ENCODE results near the gene RPS6KA4.
A peak's percentile ranks its signal among the peaks of the same experiment; 100 is the strongest.
"Not testable (repeated sequence)": the region's sequence is repeated elsewhere in the genome, so short reads cannot be mapped to it uniquely, and the experiment has no call there.

The RPS6KA4 gene

GRCh38 chr11:64318766-64319761, 39.9 kb upstream of the RPS6KA4 start:
- H3K27ac ChIP-seq (ENCODE audit: low read length), result peak overlapping the region; percentile 12
- peak overlapping the region; percentile 98 for H3K4me3 ChIP-seq (ENCODE audit: low read length)
- no peaks in the 10 kb centered on the region for H3K27me3 ChIP-seq (ENCODE audit: control insufficient read depth, insufficient read depth, low read length)
- peaks cover 24% of the 10 kb centered on the region for H3K36me3 ChIP-seq (ENCODE audit: control insufficient read depth, low read depth, low read length)
- peak overlapping the region; percentile 92 for H3K9ac ChIP-seq (ENCODE audit: low read length)
- H3K4me1 ChIP-seq (ENCODE audit: control insufficient read depth, low read depth, low read length), result peaks cover 6% of the 10 kb centered on the region
- H3K9me3 ChIP-seq (ENCODE audit: control insufficient read depth, low read depth, low read length), result no peaks in the 10 kb centered on the region

DNA sequence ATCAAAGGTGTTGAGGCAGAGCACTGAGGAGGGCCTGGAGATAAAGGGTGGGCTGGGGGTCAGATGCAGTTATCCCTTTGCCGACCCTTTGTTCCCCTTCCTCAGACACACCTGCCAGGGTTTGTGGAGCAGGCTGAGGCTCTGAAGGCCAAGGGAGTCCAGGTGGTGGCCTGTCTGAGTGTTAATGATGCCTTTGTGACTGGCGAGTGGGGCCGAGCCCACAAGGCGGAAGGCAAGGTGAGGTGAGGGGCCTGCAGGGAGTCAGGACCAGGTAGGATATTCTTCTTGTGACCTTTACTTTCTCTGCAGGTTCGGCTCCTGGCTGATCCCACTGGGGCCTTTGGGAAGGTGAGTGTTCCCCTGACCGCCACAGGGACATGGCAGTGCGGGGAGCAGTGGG, 38.4 kb upstream of the RPS6KA4 start:
- H3K4me3 ChIP-seq (ENCODE audit: low read length), result no peak overlapping the region
- no peak overlapping the region for H3K27ac ChIP-seq (ENCODE audit: low read length)
- H3K36me3 ChIP-seq (ENCODE audit: control insufficient read depth, low read depth, low read length), result peaks cover 17% of the 10 kb centered on the region
- H3K4me1 ChIP-seq (ENCODE audit: control insufficient read depth, low read depth, low read length), result peaks cover 6% of the 10 kb centered on the region
- no peaks in the 10 kb centered on the region for H3K27me3 ChIP-seq (ENCODE audit: control insufficient read depth, insufficient read depth, low read length)
- H3K9me3 ChIP-seq (ENCODE audit: control insufficient read depth, low read depth, low read length), result no peaks in the 10 kb centered on the region
- no peak overlapping the region for H3K9ac ChIP-seq (ENCODE audit: low read length)

- Histone ChIP-seq H3K9ac (ENCODE audit: low read length) (no peak overlapping the region), H3K9me3 (ENCODE audit: control insufficient read depth, low read depth, low read length) (no peaks in the 10 kb centered on the region), H3K27me3 (ENCODE audit: control insufficient read depth, insufficient read depth, low read length) (no peaks in the 10 kb centered on the region), H3K27ac (ENCODE audit: low read length) (no peak overlapping the region), H3K4me1 (ENCODE audit: control insufficient read depth, low read depth, low read length) (peaks cover 6% of the 10 kb centered on the region), H3K4me3 (ENCODE audit: low read length) (no peak overlapping the region), H3K36me3 (ENCODE audit: control insufficient read depth, low read depth, low read length) (peaks cover 14% of the 10 kb centered on the region)
Measured at GRCh38 chr11:64321026-64321425, 37.9 kb upstream of the RPS6KA4 start.

GRCh38 chr11:64321533-64321932, 37.4 kb upstream of the RPS6KA4 start:
- Histone ChIP-seq H3K4me1 (ENCODE audit: control insufficient read depth, low read depth, low read length) (peaks cover 6% of the 10 kb centered on the region), H3K27ac (ENCODE audit: low read length) (no peak overlapping the region), H3K9me3 (ENCODE audit: control insufficient read depth, low read depth, low read length) (no peaks in the 10 kb centered on the region), H3K9ac (ENCODE audit: low read length) (no peak overlapping the region), H3K27me3 (ENCODE audit: control insufficient read depth, insufficient read depth, low read length) (no peaks in the 10 kb centered on the region), H3K4me3 (ENCODE audit: low read length) (no peak overlapping the region), H3K36me3 (ENCODE audit: control insufficient read depth, low read depth, low read length) (peaks cover 11% of the 10 kb centered on the region)

DNA sequence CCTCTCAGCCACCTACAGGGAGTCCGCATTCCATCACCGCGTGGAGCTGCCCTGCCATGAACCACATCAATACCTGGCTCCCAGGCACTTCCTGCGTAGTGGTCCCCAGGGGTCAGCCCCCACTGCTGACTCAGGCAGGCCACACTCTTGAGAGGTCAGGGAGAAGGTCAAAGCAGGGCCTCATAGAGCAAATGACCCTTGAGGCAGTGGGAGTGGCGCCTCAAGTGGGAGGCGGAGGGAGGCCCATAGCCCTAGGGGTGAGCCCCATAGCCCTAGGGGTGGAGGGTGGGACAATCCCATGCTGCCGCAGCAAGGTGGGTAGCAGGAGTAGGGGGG, 36.1 kb upstream of the RPS6KA4 start:
- H3K4me1 ChIP-seq (ENCODE audit: control insufficient read depth, low read depth, low read length), result peaks cover 6% of the 10 kb centered on the region
- no peak overlapping the region for H3K9ac ChIP-seq (ENCODE audit: low read length)

GRCh38 chr11:64323373-64323772, 35.6 kb upstream of the RPS6KA4 start:
- H3K27me3 ChIP-seq (ENCODE audit: control insufficient read depth, insufficient read depth, low read length), result no peaks in the 10 kb centered on the region
- no peak overlapping the region for H3K9ac ChIP-seq (ENCODE audit: low read length)
- H3K4me1 ChIP-seq (ENCODE audit: control insufficient read depth, low read depth, low read length), result peaks cover 6% of the 10 kb centered on the region
- H3K27ac ChIP-seq (ENCODE audit: low read length), result no peak overlapping the region
- no peaks in the 10 kb centered on the region for H3K9me3 ChIP-seq (ENCODE audit: control insufficient read depth, low read depth, low read length)
- peaks cover 11% of the 10 kb centered on the region for H3K36me3 ChIP-seq (ENCODE audit: control insufficient read depth, low read depth, low read length)
- H3K4me3 ChIP-seq (ENCODE audit: low read length), result no peak overlapping the region

More for the DNA sequence above, 36.1 kb upstream of the RPS6KA4 start:
- Histone ChIP-seq H3K27me3 (ENCODE audit: control insufficient read depth, insufficient read depth, low read length) (no peaks in the 10 kb centered on the region), H3K36me3 (ENCODE audit: control insufficient read depth, low read depth, low read length) (peaks cover 11% of the 10 kb centered on the region), H3K27ac (ENCODE audit: low read length) (no peak overlapping the region), H3K4me3 (ENCODE audit: low read length) (no peak overlapping the region), H3K9me3 (ENCODE audit: control insufficient read depth, low read depth, low read length) (no peaks in the 10 kb centered on the region)

DNA sequence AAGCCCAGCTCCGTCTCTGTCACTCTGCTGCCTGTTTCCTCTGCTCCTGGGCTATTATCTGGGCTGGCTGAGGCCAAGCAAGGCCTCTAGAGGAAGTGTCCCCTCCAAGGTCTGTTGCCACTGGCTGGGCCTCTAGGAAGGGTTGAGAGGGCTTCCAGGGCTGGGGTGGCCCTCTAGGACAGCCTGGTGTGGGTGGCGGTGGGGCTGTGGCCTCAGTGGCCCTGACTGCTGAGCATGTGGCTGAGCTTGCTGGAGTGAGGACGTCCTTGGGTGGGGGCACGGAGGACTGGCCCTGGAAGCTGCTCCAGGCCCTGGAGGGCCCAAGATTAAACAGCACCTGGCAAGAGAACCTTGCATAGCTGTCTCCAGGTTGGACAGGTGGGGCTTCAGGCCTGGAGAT, 35.0 kb upstream of the RPS6KA4 start:
- not testable (repeated sequence) for H3K9ac ChIP-seq (ENCODE audit: low read length); H3K27ac ChIP-seq (ENCODE audit: low read length); H3K4me3 ChIP-seq (ENCODE audit: low read length); H3K9me3 ChIP-seq (ENCODE audit: control insufficient read depth, low read depth, low read length); H3K27me3 ChIP-seq (ENCODE audit: control insufficient read depth, insufficient read depth, low read length); H3K4me1 ChIP-seq (ENCODE audit: control insufficient read depth, low read depth, low read length)
- peaks cover 11% of the 10 kb centered on the region for H3K36me3 ChIP-seq (ENCODE audit: control insufficient read depth, low read depth, low read length)

GRCh38 chr11:64324692-64325469, 34.1 kb upstream of the RPS6KA4 start:
- Histone ChIP-seq H3K27me3 (ENCODE audit: control insufficient read depth, insufficient read depth, low read length) (no peaks in the 10 kb centered on the region), H3K9ac (ENCODE audit: low read length) (no peak overlapping the region), H3K9me3 (ENCODE audit: control insufficient read depth, low read depth, low read length) (no peaks in the 10 kb centered on the region), H3K27ac (ENCODE audit: low read length) (no peak overlapping the region), H3K36me3 (ENCODE audit: control insufficient read depth, low read depth, low read length) (peaks cover 11% of the 10 kb centered on the region), H3K4me1 (ENCODE audit: control insufficient read depth, low read depth, low read length) (no peaks in the 10 kb centered on the region), H3K4me3 (ENCODE audit: low read length) (no peak overlapping the region)

- Histone ChIP-seq H3K27ac (ENCODE audit: low read length) (no peak overlapping the region), H3K27me3 (ENCODE audit: control insufficient read depth, insufficient read depth, low read length) (no peaks in the 10 kb centered on the region), H3K9me3 (ENCODE audit: control insufficient read depth, low read depth, low read length) (no peaks in the 10 kb centered on the region), H3K36me3 (ENCODE audit: control insufficient read depth, low read depth, low read length) (no peaks in the 10 kb centered on the region), H3K4me1 (ENCODE audit: control insufficient read depth, low read depth, low read length) (no peaks in the 10 kb centered on the region), H3K4me3 (ENCODE audit: low read length) (no peak overlapping the region), H3K9ac (ENCODE audit: low read length) (no peak overlapping the region)
Measured at GRCh38 chr11:64327375-64327774, 31.6 kb upstream of the RPS6KA4 start.

- Histone ChIP-seq H3K27ac (ENCODE audit: low read length) (no peak overlapping the region), H3K9me3 (ENCODE audit: control insufficient read depth, low read depth, low read length) (no peaks in the 10 kb centered on the region)
Measured at GRCh38 chr11:64327993-64328392, 31.0 kb upstream of the RPS6KA4 start.

GRCh38 chr11:64330888-64331287, 28.1 kb upstream of the RPS6KA4 start:
- Histone ChIP-seq H3K27ac (ENCODE audit: low read length) (no peak overlapping the region), H3K9ac (ENCODE audit: low read length) (no peak overlapping the region), H3K9me3 (ENCODE audit: control insufficient read depth, low read depth, low read length) (no peaks in the 10 kb centered on the region), H3K27me3 (ENCODE audit: control insufficient read depth, insufficient read depth, low read length) (no peaks in the 10 kb centered on the region), H3K4me3 (ENCODE audit: low read length) (no peak overlapping the region), H3K4me1 (ENCODE audit: control insufficient read depth, low read depth, low read length) (no peaks in the 10 kb centered on the region), H3K36me3 (ENCODE audit: control insufficient read depth, low read depth, low read length) (no peaks in the 10 kb centered on the region)

More at GRCh38 chr11:64327993-64328392, 31.0 kb upstream of the RPS6KA4 start:
- H3K27me3 ChIP-seq (ENCODE audit: control insufficient read depth, insufficient read depth, low read length), result no peaks in the 10 kb centered on the region
- no peak overlapping the region for H3K4me3 ChIP-seq (ENCODE audit: low read length)
- H3K9ac ChIP-seq (ENCODE audit: low read length), result no peak overlapping the region
- H3K4me1 ChIP-seq (ENCODE audit: control insufficient read depth, low read depth, low read length), result no peaks in the 10 kb centered on the region
- H3K36me3 ChIP-seq (ENCODE audit: control insufficient read depth, low read depth, low read length), result no peaks in the 10 kb centered on the region
